OCI-LY7 (cell line): Measurements from ENCODE around the gene PRRC2B. TPM values are rescaled to one million over a fixed set of nuclear protein-coding genes. Genes with fewer than 3 reads are reported as not detected.

Experiments
- BruUV-seq: library from RNA; stranded (reverse); fragments of 400-500 nt; replicated peaks from 2 replicates; lab custom pipeline; 2021; lab: Mats Ljungman, UMichigan
- CTCF ChIA-PET: fragments of 300-600 bp; sonication (Branson Sonifier 250); formaldehyde crosslinking; loops from one replicate; lab custom pipeline; 2022; ENCODE audit warnings: antibody characterized with exemption; ENCODE audit not compliant: unreplicated experiment; lab: Charles Lee
- POLR2A ChIA-PET: fragments of 300-600 bp; sonication (Branson Sonifier 250); formaldehyde crosslinking; loops from one replicate; lab custom pipeline; 2022; ENCODE audit warnings: antibody characterized with exemption; lab: Charles Lee
- DNase-seq: peaks from one replicate; pipeline ENCODE4 v3.0.0-alpha.2; 2015; ENCODE audit warnings: low spot score
- H2AFZ ChIP-seq: fragments of 200-600 bp; sonication (generic), shearing (Covaris generic); 2 replicates; pipeline ENCODE4 v1.6.1; 2014; ENCODE audit warnings: mild to moderate bottlenecking, antibody characterized with exemption, low read length, moderate library complexity
- H3K27ac ChIP-seq: fragments of 200-600 bp; sonication (generic); 2 replicates; pipeline ENCODE4 v1.5.1; 2014; ENCODE audit warnings: mixed run types, low read depth, mild to moderate bottlenecking, moderate library complexity, low read length, inconsistent platforms; ENCODE audit not compliant: poor library complexity, severe bottlenecking
- H3K36me3 ChIP-seq: fragments of 200-600 bp; sonication (generic); 2 replicates; pipeline ENCODE4 v1.6.1; 2014; ENCODE audit warnings: mild to moderate bottlenecking, antibody characterized with exemption, low read length, moderate library complexity, mixed read lengths; ENCODE audit not compliant: insufficient read depth
- H3K4me1 ChIP-seq: fragments of 200-600 bp; sonication (generic); 2 replicates; pipeline ENCODE4 v1.5.1; 2014; ENCODE audit warnings: mild to moderate bottlenecking, low read length; ENCODE audit not compliant: insufficient read depth, poor library complexity, severe bottlenecking
- H3K4me2 ChIP-seq: fragments of 200-600 bp; sonication (generic); 2 replicates; pipeline ENCODE4 v1.6.1; 2014; ENCODE audit warnings: mild to moderate bottlenecking, low read length
- H3K4me3 ChIP-seq: fragments of 200-600 bp; sonication (generic); 2 replicates; pipeline ENCODE4 v1.5.1; 2014; ENCODE audit warnings: mild to moderate bottlenecking, low read depth, low read length; ENCODE audit not compliant: poor library complexity, severe bottlenecking
- H3K79me2 ChIP-seq: fragments of 200-600 bp; sonication (generic); 2 replicates; pipeline ENCODE4 v1.6.1; 2016; ENCODE audit warnings: low read depth, mild to moderate bottlenecking, low read length, moderate library complexity, mixed read lengths; ENCODE audit not compliant: insufficient read depth
- H3K9me2 ChIP-seq: fragments of 200-600 bp; sonication (generic); 2 replicates; pipeline ENCODE4 v1.6.1; 2016; ENCODE audit warnings: mild to moderate bottlenecking, low read length, mixed read lengths; ENCODE audit not compliant: insufficient read depth
- H3K9me3 ChIP-seq: fragments of 200-600 bp; sonication (generic); 2 replicates; pipeline ENCODE4 v1.6.1; 2014; ENCODE audit warnings: mild to moderate bottlenecking, mixed run types, low read length, mixed read lengths
- H4K20me1 ChIP-seq: fragments of 200-600 bp; sonication (generic); 2 replicates; pipeline ENCODE4 v1.6.1; 2014; ENCODE audit warnings: mild to moderate bottlenecking, antibody characterized with exemption, low read length, moderate library complexity, mixed read lengths; ENCODE audit not compliant: insufficient read depth
- CTCF ChIP-seq: fragments of 200-600 bp; sonication (generic); conservative IDR thresholded peaks from 2 replicates; pipeline ENCODE4 v1.5.1; 2014; ENCODE audit warnings: mild to moderate bottlenecking, antibody characterized with exemption, low read length, moderate library complexity, mixed read lengths
- EZH2phosphoT487 ChIP-seq: fragments of 200-600 bp; sonication (generic); IDR thresholded peaks from 2 replicates; pipeline ENCODE4 v1.6.1; 2018; ENCODE audit warnings: low read depth, borderline replicate concordance, mild to moderate bottlenecking, mixed run types, antibody characterized with exemption, low read length, moderate library complexity, mixed read lengths
- intact Hi-C: fragments of 100-400 bp; cut with micrococcal nuclease; formaldehyde crosslinking; loops from one replicate; pipeline ENCODE4 v1.10.0; 2022; ENCODE audit not compliant: unreplicated experiment
- total RNA-seq, 2 experiments: library from RNA; depleted of rRNA in 1 of 2; stranded (reverse); fragments of >200 nt in 1 of 2; shearing (Covaris generic) in 1 of 2; gene quantifications; 2 replicates each; pipeline ENCODE4 v1.2.3, GENCODE V29; 2014 to 2022

Gene PRRC2B
- total RNA-seq, 2 experiments from 2014 or later: 84.2 to 210 TPM

- H3K36me3 ChIP-seq: peaks cover 97% of the 10 kb centered on the region
Observed at GRCh38 chr9:131465401-131465800, 71.5 kb downstream of the PRRC2B start.

GRCh38 chr9:131467214-131467935, 73.5 kb downstream of the PRRC2B start:
- Histone ChIP-seq H3K9me3 (no peaks in the 10 kb centered on the region), H2AFZ (no peak overlapping the region), H3K27ac (no peak overlapping the region), H3K9me2 (no peaks in the 10 kb centered on the region), H3K4me1 (no peaks in the 10 kb centered on the region), H3K4me3 (no peak overlapping the region), H3K4me2 (no peak overlapping the region), H3K79me2 (no peaks in the 10 kb centered on the region; the same call in 1 of the 2 replicates), H3K36me3 (peaks cover 96% of the 10 kb centered on the region), H4K20me1 (no peaks in the 10 kb centered on the region)
- ChIA-PET CTCF (no interaction called here), POLR2A (no interaction called here)
- BruUV-seq: no TSS peak
- intact Hi-C loops: no loop called here
- DNase-seq: no peak
- no peak for TF ChIP-seq CTCF
- no peak for TF ChIP-seq EZH2phosphoT487

More at GRCh38 chr9:131465401-131465800, 71.5 kb downstream of the PRRC2B start:
- intact Hi-C loops: no loop called here
- Histone ChIP-seq H3K9me3 (no peaks in the 10 kb centered on the region), H3K4me1 (no peaks in the 10 kb centered on the region), H3K79me2 (no peaks in the 10 kb centered on the region), H3K9me2 (no peaks in the 10 kb centered on the region), H3K27ac (no peak overlapping the region), H2AFZ (no peak overlapping the region), H3K4me2 (no peak overlapping the region), H4K20me1 (no peaks in the 10 kb centered on the region), H3K4me3 (no peak overlapping the region)
- BruUV-seq: no TSS peak
- ChIA-PET CTCF (no interaction called here), POLR2A (no interaction called here)
- TF ChIP-seq CTCF: no peak
- no peak for DNase-seq

DNA sequence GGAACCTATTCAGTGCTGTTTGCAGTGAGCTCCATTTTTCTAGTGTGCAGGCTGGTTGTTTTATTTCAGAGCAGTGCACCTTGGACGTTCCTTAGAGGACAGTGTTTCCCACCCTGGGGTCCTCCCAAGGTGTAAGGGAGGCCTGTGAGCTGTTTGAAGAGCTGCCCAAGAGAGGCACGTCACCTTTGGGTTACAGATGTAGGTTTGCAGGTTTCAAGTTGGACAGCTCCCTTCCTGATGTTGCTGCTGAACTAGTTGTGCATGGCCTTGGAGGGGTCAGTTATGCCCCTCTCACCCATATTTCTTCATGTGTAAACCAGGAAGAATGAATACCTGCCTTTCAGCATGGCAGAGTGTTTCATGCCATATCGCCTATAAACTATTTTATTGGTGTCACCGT, 74.1 kb downstream of the PRRC2B start:
- TF ChIP-seq CTCF: no peak
- TF ChIP-seq EZH2phosphoT487: no peak
- Histone ChIP-seq H3K27ac (no peak overlapping the region), H3K36me3 (peaks cover 97% of the 10 kb centered on the region), H3K4me1 (no peaks in the 10 kb centered on the region), H3K9me2 (no peaks in the 10 kb centered on the region), H3K9me3 (no peaks in the 10 kb centered on the region), H2AFZ (no peak overlapping the region), H3K4me2 (no peak overlapping the region), H3K79me2 (no peaks in the 10 kb centered on the region; the same call in 1 of the 2 replicates), H4K20me1 (no peaks in the 10 kb centered on the region), H3K4me3 (no peak overlapping the region)
- intact Hi-C loops: no loop called here
- no peak for DNase-seq
- BruUV-seq: no TSS peak
- CTCF ChIA-PET: no interaction called here
- POLR2A ChIA-PET: no interaction called here
